ENCODE results near the gene FSTL4.

GRCh38 chr5:133653760-133654049 is 41.4 kb upstream of the FSTL4 start:
- TF ChIP-seq CTCF (IDR thresholded peaks at IDR 0.05): no peak
- TF ChIP-seq EZH2 (IDR thresholded peaks at IDR 0.05; ENCODE audit: borderline replicate concordance, insufficient read depth, low read depth, low read length, poor library complexity, severe bottlenecking): no peak

Data from B cell (primary cell).